ENCODE results near the gene ELP2.
"Not testable (repeated sequence)": the region's sequence is repeated elsewhere in the genome, so short reads cannot be mapped to it uniquely, and the experiment has no call there.

GRCh38 chr18:36207969-36208368 is 78.3 kb downstream of the ELP2 start:
- TF ChIP-seq, protein P1, sequence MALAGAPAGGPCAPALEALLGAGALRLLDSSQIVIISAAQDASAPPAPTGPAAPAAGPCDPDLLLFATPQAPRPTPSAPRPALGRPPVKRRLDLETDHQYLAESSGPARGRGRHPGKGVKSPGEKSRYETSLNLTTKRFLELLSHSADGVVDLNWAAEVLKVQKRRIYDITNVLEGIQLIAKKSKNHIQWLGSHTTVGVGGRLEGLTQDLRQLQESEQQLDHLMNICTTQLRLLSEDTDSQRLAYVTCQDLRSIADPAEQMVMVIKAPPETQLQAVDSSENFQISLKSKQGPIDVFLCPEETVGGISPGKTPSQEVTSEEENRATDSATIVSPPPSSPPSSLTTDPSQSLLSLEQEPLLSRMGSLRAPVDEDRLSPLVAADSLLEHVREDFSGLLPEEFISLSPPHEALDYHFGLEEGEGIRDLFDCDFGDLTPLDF (CRISPR knock-in tag; IDR thresholded peaks at IDR 0.05): not testable (repeated sequence)
- not testable (repeated sequence) for TF ChIP-seq JUN (IDR thresholded peaks at IDR 0.05; ENCODE audit: borderline replicate concordance, low read depth, low read length); JUN (CRISPR knock-in tag; IDR thresholded peaks at IDR 0.05; ENCODE audit: borderline replicate concordance); E2F8 (IDR thresholded peaks at IDR 0.05; ENCODE audit: low read depth, partially characterized antibody)
- TF ChIP-seq, protein P2, sequence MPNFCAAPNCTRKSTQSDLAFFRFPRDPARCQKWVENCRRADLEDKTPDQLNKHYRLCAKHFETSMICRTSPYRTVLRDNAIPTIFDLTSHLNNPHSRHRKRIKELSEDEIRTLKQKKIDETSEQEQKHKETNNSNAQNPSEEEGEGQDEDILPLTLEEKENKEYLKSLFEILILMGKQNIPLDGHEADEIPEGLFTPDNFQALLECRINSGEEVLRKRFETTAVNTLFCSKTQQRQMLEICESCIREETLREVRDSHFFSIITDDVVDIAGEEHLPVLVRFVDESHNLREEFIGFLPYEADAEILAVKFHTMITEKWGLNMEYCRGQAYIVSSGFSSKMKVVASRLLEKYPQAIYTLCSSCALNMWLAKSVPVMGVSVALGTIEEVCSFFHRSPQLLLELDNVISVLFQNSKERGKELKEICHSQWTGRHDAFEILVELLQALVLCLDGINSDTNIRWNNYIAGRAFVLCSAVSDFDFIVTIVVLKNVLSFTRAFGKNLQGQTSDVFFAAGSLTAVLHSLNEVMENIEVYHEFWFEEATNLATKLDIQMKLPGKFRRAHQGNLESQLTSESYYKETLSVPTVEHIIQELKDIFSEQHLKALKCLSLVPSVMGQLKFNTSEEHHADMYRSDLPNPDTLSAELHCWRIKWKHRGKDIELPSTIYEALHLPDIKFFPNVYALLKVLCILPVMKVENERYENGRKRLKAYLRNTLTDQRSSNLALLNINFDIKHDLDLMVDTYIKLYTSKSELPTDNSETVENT (CRISPR knock-in tag; IDR thresholded peaks at IDR 0.05): not testable (repeated sequence)

All from K562 (cell line).